Measurements from ENCODE around the gene TEX54. TPM values are rescaled to one million over a fixed set of nuclear protein-coding genes. Genes with fewer than 3 reads are reported as not detected.

The TEX54 gene
- total and polyA plus RNA-seq, 2 donors: 1.3 TPM; not detected in 1

GRCh38 chr11:62787005-62787759, 45.5 kb downstream of the TEX54 start, which contains the start of gene TMEM179B:
Gene TMEM179B, plus strand, starts transcription at chr11:62787402. Its CDS starts 30 bp downstream, at chr11:62787432.
- peak; percentile 96 to 100 (median 99) for DNase-seq (ENCODE audit: low read depth in 6 of 9, low spot score in 9 of 9)
- Histone ChIP-seq H3K27me3 (ENCODE audit: control insufficient read depth in 2 of 2, insufficient read depth in 1 of 2, low read length in 1 of 2) (no peaks in the 10 kb centered on the region), H3K9me3 (ENCODE audit: control insufficient read depth in 2 of 2, insufficient read depth in 1 of 2, low read length in 1 of 2) (no peaks in the 10 kb centered on the region), H3K27ac (ENCODE audit: low read depth in 1 of 2, low read length in 1 of 2) (peak within 1 kb of the TSS; percentile 96 to 98), H3K36me3 (ENCODE audit: control insufficient read depth in 2 of 2, insufficient read depth in 2 of 2, low read length in 1 of 2) (peaks cover 25 to 41% of the 10 kb centered on the region in 2 donors), H3K4me3 (ENCODE audit: low read length in 2 of 2) (peak within 1 kb of the TSS; percentile 93 to 99), H3K4me1 (ENCODE audit: control insufficient read depth in 2 of 2, insufficient read depth in 2 of 2, low read length in 2 of 2) (peaks cover 1 to 35% of the 10 kb centered on the region in 2 donors)
- under 1% methylated on average over 88 of the region's 88 CpGs for WGBS

- 2% methylated on average over 51 of the region's 51 CpGs for WGBS
- H3K27me3 ChIP-seq (ENCODE audit: control insufficient read depth in 2 of 2, insufficient read depth in 1 of 2, low read length in 1 of 2): no peaks in the 10 kb centered on the region
- peak overlapping the region; percentile 93 to 99 for H3K4me3 ChIP-seq (ENCODE audit: low read length in 2 of 2)
- H3K27ac ChIP-seq (ENCODE audit: low read depth in 1 of 2, low read length in 1 of 2): peak overlapping the region; percentile 96 to 98
- no peaks in the 10 kb centered on the region for H3K9me3 ChIP-seq (ENCODE audit: control insufficient read depth in 2 of 2, insufficient read depth in 1 of 2, low read length in 1 of 2)
- peak in 8 of 9 donors; percentile 62 to 92 (median 82) for DNase-seq (ENCODE audit: low read depth in 6 of 9, low spot score in 9 of 9)
- peaks cover 30 to 44% of the 10 kb centered on the region in 2 donors for H3K36me3 ChIP-seq (ENCODE audit: control insufficient read depth in 2 of 2, insufficient read depth in 2 of 2, low read length in 1 of 2)
- H3K4me1 ChIP-seq (ENCODE audit: control insufficient read depth in 2 of 2, insufficient read depth in 2 of 2, low read length in 2 of 2): peaks cover 0 to 32% of the 10 kb centered on the region in 2 donors
Observed at GRCh38 chr11:62786318-62787004, 46.2 kb downstream of the TEX54 start.

- no peak overlapping the region for H3K27ac ChIP-seq (ENCODE audit: low read depth in 1 of 2, low read length in 1 of 2)
- H3K27me3 ChIP-seq (ENCODE audit: control insufficient read depth in 2 of 2, insufficient read depth in 1 of 2, low read length in 1 of 2): no peaks in the 10 kb centered on the region
- H3K9me3 ChIP-seq (ENCODE audit: control insufficient read depth in 2 of 2, insufficient read depth in 1 of 2, low read length in 1 of 2): no peaks in the 10 kb centered on the region
- no peak overlapping the region for H3K4me3 ChIP-seq (ENCODE audit: low read length in 2 of 2)
- peaks cover 23 to 42% of the 10 kb centered on the region in 2 donors for H3K36me3 ChIP-seq (ENCODE audit: control insufficient read depth in 2 of 2, insufficient read depth in 2 of 2, low read length in 1 of 2)
- WGBS: 98% methylated on average over 7 of the region's 7 CpGs
- H3K4me1 ChIP-seq (ENCODE audit: control insufficient read depth in 2 of 2, insufficient read depth in 2 of 2, low read length in 2 of 2): peaks cover 0 to 6% of the 10 kb centered on the region in 2 donors
- DNase-seq (ENCODE audit: low read depth in 6 of 9, low spot score in 9 of 9): no peak
Observed at GRCh38 chr11:62782753-62783152, 49.9 kb downstream of the TEX54 start.

Other genes starting within 250 kb of the TEX54 start
- gene TUT1, start 241.3 kb downstream of the TEX54 start, total RNA-seq: 7.8 TPM
- 25.3 TPM for gene TUT1, start 241.3 kb downstream of the TEX54 start, polyA plus RNA-seq
- gene MTA2, start 231.0 kb downstream of the TEX54 start, total RNA-seq: 121 TPM
- gene MTA2, start 231.0 kb downstream of the TEX54 start, polyA plus RNA-seq: 79.3 TPM
- gene EML3, start 220.1 kb downstream of the TEX54 start, total RNA-seq: 17.8 TPM
- 99.3 TPM for gene EML3, start 220.1 kb downstream of the TEX54 start, polyA plus RNA-seq
- gene ROM1, start 219.6 kb downstream of the TEX54 start, total RNA-seq: 1.7 TPM
- gene ROM1, start 219.6 kb downstream of the TEX54 start, polyA plus RNA-seq: 7.6 TPM
- 29.4 TPM for gene B3GAT3, start 210.9 kb downstream of the TEX54 start, total RNA-seq
- 72.2 TPM for gene B3GAT3, start 210.9 kb downstream of the TEX54 start, polyA plus RNA-seq
- 95.9 TPM for gene GANAB, start 186.2 kb downstream of the TEX54 start, total RNA-seq
- 98.4 TPM for gene GANAB, start 186.2 kb downstream of the TEX54 start, polyA plus RNA-seq
- gene INTS5, start 179.5 kb downstream of the TEX54 start, total RNA-seq: 8.6 TPM
- gene INTS5, start 179.5 kb downstream of the TEX54 start, polyA plus RNA-seq: 8.1 TPM
- 111 TPM for gene C11orf98, start 167.6 kb downstream of the TEX54 start, total RNA-seq
- gene C11orf98, start 167.6 kb downstream of the TEX54 start, polyA plus RNA-seq: 152 TPM
- 31.1 TPM for gene CSKMT, start 167.5 kb downstream of the TEX54 start, total RNA-seq
- gene CSKMT, start 167.5 kb downstream of the TEX54 start, polyA plus RNA-seq: 64.6 TPM
- gene UQCC3, start 161.2 kb downstream of the TEX54 start, total RNA-seq: 11.8 TPM
- 19.3 TPM for gene UQCC3, start 161.2 kb downstream of the TEX54 start, polyA plus RNA-seq
- gene LBHD1, start 160.6 kb downstream of the TEX54 start, total RNA-seq: 4.0 TPM
- 14.0 TPM for gene LBHD1, start 160.6 kb downstream of the TEX54 start, polyA plus RNA-seq
- gene UBXN1, start 153.8 kb downstream of the TEX54 start, total RNA-seq: 142 TPM
- 191 TPM for gene UBXN1, start 153.8 kb downstream of the TEX54 start, polyA plus RNA-seq
- 0.80 TPM for gene LRRN4CL, start 143.3 kb downstream of the TEX54 start, total RNA-seq
- 0.75 TPM for gene LRRN4CL, start 143.3 kb downstream of the TEX54 start, polyA plus RNA-seq
- gene BSCL2, start 125.4 kb downstream of the TEX54 start, total RNA-seq: 29.3 TPM
- 76.6 TPM for gene BSCL2, start 125.4 kb downstream of the TEX54 start, polyA plus RNA-seq
- 0.05 TPM for gene GNG3, start 125.2 kb downstream of the TEX54 start, total RNA-seq
- 0.41 TPM for gene GNG3, start 125.2 kb downstream of the TEX54 start, polyA plus RNA-seq
- 7.7 TPM for gene HNRNPUL2, start 105.4 kb downstream of the TEX54 start, total RNA-seq
- 44.7 TPM for gene HNRNPUL2, start 105.4 kb downstream of the TEX54 start, polyA plus RNA-seq
- gene TTC9C, start 104.4 kb downstream of the TEX54 start, total RNA-seq: 37.8 TPM
- gene TTC9C, start 104.4 kb downstream of the TEX54 start, polyA plus RNA-seq: 34.9 TPM
- 8.9 TPM for gene ZBTB3, start 78.7 kb downstream of the TEX54 start, total RNA-seq
- 7.7 TPM for gene ZBTB3, start 78.7 kb downstream of the TEX54 start, polyA plus RNA-seq
- 172 TPM for gene POLR2G, start 71.3 kb downstream of the TEX54 start, total RNA-seq
- 150 TPM for gene POLR2G, start 71.3 kb downstream of the TEX54 start, polyA plus RNA-seq
- 18.9 TPM for gene TAF6L, start 61.4 kb downstream of the TEX54 start, total RNA-seq
- 26.5 TPM for gene TAF6L, start 61.4 kb downstream of the TEX54 start, polyA plus RNA-seq
- gene TMEM179B, start 45.4 kb downstream of the TEX54 start, total RNA-seq: 36.5 TPM
- gene TMEM179B, start 45.4 kb downstream of the TEX54 start, polyA plus RNA-seq: 58.2 TPM
- 19.9 TPM for gene TMEM223, start 40.8 kb downstream of the TEX54 start, total RNA-seq
- gene TMEM223, start 40.8 kb downstream of the TEX54 start, polyA plus RNA-seq: 18.4 TPM
- 34.4 TPM for gene NXF1, start 27.4 kb downstream of the TEX54 start, total RNA-seq
- 186 TPM for gene NXF1, start 27.4 kb downstream of the TEX54 start, polyA plus RNA-seq
- 30.0 TPM for gene STX5, start 790 bp downstream of the TEX54 start, total RNA-seq
- gene STX5, start 790 bp downstream of the TEX54 start, polyA plus RNA-seq: 31.2 TPM
- 71.2 TPM for gene WDR74, start 6.7 kb upstream of the TEX54 start, total RNA-seq
- 57.2 TPM for gene WDR74, start 6.7 kb upstream of the TEX54 start, polyA plus RNA-seq
- 69.1 TPM for gene SLC3A2, start 48.1 kb upstream of the TEX54 start, total RNA-seq
- 96.6 TPM for gene SLC3A2, start 48.1 kb upstream of the TEX54 start, polyA plus RNA-seq
- gene CHRM1, start 88.5 kb upstream of the TEX54 start, total RNA-seq: not detected
- gene CHRM1, start 88.5 kb upstream of the TEX54 start, polyA plus RNA-seq: 0.05 TPM
- not detected for gene SLC22A6, start 152.1 kb upstream of the TEX54 start, total RNA-seq
- gene SLC22A6, start 152.1 kb upstream of the TEX54 start, polyA plus RNA-seq: not detected
- not detected for gene SLC22A8, start 183.0 kb upstream of the TEX54 start, total RNA-seq
- gene SLC22A8, start 183.0 kb upstream of the TEX54 start, polyA plus RNA-seq: 0.02 TPM